OCI-LY7 (cell line): ENCODE measurements around the gene RBM48.

ENCODE experiments used
- EZH2phosphoT487 ChIP-seq: fragments of 200-600 bp; sonication (generic); IDR thresholded peaks from 2 replicates; pipeline ENCODE4 v1.6.1; 2018; ENCODE audit warnings: low read depth, borderline replicate concordance, mild to moderate bottlenecking, mixed run types, antibody characterized with exemption, low read length, moderate library complexity, mixed read lengths
- TF ChIP-seq, protein P1 (sequence below): fragments of 200-600 bp; sonication (generic); conservative IDR thresholded peaks from 2 replicates; pipeline ENCODE4 v1.5.1; 2014; ENCODE audit warnings: mild to moderate bottlenecking, antibody characterized with exemption, low read length, moderate library complexity, mixed read lengths

DNA sequence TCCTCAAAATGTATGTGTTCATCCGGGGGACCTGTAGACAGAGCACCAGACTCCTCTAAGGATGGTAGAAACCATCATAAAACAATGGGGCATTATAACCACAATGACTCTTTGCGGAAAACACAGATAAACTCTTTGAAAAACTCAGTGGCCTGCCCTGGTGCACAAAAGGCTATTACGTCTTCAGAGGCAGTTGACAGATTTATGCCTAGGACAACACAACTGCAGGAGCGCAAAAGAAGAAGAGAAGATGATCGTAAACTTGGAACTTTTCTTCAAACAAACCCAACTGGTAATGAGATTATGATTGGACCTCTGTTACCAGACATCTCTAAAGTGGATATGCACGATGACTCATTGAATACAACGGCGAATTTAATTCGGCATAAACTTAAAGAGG lies 6.0 kb downstream of the RBM48 start:
- TF ChIP-seq, protein P1, sequence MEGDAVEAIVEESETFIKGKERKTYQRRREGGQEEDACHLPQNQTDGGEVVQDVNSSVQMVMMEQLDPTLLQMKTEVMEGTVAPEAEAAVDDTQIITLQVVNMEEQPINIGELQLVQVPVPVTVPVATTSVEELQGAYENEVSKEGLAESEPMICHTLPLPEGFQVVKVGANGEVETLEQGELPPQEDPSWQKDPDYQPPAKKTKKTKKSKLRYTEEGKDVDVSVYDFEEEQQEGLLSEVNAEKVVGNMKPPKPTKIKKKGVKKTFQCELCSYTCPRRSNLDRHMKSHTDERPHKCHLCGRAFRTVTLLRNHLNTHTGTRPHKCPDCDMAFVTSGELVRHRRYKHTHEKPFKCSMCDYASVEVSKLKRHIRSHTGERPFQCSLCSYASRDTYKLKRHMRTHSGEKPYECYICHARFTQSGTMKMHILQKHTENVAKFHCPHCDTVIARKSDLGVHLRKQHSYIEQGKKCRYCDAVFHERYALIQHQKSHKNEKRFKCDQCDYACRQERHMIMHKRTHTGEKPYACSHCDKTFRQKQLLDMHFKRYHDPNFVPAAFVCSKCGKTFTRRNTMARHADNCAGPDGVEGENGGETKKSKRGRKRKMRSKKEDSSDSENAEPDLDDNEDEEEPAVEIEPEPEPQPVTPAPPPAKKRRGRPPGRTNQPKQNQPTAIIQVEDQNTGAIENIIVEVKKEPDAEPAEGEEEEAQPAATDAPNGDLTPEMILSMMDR = no peak
- TF ChIP-seq EZH2phosphoT487 = no peak
